8988T (cell line): ENCODE data around the gene RARA.

Experiments used
- DNase-seq: peaks from one replicate; pipeline ENCODE4 v3.0.0; 2011

RARA gene

DNA sequence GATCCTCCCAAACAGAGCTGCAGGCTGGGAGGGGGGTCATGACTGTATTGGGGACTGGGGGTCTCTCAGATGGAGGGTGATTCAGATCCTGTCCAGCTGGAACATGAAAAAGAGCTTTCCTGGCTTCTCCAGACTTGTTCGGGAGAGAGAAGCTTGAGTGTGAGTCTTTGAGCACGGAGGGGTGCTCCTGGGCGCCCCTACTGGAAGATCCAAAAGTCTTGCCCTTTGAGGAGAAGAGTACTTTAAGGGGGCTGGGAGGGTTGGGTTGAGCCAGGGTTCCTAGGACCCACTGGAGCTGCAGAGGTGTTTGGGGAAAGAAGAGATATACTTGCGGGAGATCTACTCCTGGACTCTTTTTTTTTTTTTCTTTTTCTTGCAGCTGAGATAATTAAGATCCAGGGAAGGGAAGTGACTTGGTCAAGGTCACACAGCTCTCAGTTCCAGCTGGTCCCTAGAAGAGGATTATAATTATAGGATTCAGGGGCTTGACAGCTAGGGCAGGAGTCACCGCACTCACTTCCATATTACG is 8.4 kb downstream of the RARA start:
- DNase-seq = no peak

DNA sequence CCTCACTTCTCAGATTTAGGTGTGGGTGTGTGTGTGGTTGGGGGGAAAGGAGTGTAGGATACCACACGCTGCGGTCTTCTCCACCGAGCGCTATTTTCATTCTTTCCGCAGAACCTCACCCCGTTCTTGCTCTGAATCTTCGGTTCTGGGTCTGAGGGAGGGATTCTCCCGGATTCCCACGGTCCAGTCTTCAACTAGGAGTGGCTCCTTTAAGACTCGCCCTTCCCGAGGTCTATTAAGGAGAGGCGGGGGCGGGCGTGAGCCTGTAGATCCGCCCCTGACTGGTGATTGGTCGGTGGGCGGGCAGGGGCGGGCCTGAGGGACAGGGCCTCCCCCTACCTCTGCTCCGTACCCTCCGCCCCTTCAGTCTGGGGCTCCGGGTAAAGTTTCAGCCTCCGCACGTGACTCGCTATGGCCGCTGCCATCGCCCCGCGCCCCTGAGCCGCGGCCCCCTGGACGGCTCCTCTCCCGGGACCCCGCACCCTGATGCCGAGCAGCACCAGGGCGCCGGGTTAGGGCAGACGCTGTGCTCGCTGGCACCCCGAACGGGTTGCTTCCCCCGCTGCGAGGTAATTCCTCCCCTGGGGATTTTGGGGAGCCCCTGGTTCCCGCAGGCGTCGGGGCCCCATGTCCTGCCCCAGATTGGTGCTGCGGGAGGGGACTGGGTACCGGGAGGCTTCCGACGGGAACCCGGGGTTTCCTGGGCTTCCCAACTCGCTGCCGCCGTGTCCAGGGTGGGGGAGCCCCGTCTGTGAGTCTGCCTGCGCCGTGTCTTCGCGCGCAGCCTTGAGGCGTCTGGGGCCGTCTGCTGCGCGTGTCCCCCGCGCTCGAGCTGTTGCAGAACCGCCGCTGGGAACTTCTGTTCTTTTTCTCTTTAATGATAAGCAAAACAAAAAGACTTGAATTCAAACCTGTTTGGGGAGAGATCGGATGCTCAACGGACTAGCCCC is 9.2 kb downstream of the RARA start:
- DNase-seq = peak; percentile 95

DNA sequence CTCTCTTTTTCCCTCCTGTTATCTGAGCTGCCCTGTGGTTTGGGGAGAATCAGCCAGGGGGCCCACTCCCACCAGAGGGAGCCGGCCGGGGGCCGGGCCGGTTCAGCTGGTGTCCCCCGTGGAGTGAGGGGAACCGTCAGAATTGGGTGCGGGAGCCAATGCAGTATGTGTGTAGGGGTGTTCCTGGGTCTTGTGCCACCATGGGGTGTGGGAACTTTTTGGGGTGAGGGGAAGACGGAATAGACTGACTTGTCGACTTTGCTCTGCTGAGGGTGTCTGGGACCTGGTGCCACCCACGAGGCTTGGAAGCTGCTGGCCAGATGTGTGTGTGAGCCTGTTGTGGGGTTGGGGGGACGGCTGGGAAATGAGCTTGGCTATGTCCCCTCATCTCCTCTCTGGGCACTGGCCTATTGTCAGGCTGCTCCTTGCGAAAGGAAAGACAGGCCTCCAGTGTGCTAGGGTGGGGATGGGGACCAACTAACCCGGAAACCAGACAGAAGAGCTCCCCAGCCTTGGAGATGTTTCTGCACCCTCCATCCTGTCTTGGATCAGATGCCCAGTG is 9.9 kb downstream of the RARA start:
- no peak for DNase-seq

DNA sequence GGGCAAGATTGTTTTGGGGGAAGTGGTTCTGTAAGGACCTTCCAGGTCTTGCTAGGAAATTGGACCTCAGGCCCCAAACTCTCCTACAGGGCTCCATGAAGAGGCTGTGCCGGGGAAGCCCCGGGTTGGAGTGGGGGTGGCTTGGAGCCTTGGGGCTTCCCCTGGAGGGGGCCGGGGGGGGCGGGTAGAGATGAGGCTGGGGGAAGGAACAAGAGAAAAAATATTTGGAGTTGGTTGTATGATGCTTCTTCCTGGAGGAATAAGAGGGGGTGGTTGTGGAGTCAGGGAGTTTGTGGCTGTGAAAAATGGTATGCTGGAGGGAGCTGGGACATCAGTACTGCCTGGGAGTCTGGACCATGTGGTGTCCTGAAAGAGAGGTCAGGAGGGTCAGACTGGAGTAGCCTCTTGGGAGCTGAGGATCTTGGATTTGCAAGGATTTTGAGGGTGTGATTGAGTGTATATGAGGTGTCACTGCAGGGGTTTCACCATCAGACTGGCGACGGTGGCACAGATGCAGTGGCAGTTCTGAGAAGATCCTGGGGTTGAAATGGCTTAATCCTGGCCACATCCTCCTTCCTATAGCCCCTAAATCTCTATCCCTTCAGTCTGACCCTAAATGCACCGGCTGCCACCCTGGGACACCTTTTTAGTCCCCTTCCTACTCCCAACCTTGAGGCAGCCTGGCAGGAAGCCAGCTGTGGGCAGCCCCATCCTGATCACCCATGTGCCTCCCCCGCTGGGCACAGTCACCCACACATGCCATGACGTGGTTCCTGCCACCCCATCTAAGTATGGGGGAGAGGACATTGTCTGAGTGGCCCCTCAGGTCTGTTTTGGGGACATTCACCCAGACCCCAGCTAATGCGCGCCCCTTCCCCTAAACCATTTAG is 10.9 kb downstream of the RARA start:
- no peak for DNase-seq

DNA sequence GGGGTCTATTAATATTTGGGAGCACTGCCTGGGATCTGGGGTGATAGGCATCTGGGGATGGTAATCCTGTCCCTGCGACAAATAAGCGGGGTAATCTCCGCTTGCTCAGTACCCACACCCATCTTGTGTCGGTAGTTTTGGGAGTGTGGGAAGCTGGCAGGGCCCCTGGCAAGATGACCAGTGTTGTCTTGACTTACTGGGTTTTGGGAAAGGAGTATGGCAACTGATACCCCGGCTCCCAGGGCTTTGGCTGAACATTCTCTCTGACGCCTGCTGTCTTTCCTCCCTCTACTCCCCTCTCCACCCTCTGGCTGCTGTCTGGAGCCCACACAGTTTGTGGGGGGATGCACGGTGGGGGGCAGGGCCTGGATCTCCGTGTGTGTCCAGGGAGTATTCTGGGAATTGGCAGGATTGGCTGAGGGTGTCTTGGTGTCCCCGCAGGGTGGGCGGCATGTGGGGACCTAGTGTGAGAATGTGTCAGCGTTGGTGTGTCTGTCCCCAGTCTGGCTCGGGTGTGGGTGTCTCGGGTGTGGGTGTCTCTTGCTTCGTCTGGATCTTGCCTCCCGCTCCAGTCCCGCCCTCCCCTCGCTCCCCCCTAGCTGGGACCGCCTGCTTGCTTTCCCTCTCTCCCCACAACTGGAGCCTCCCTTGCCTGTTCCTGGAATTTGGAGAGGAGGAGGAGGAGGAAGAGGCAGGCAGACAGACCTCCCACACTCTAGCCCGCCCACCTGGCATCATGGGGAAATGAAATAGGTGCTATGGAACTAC is 12.0 kb downstream of the RARA start:
- DNase-seq = no peak

DNA sequence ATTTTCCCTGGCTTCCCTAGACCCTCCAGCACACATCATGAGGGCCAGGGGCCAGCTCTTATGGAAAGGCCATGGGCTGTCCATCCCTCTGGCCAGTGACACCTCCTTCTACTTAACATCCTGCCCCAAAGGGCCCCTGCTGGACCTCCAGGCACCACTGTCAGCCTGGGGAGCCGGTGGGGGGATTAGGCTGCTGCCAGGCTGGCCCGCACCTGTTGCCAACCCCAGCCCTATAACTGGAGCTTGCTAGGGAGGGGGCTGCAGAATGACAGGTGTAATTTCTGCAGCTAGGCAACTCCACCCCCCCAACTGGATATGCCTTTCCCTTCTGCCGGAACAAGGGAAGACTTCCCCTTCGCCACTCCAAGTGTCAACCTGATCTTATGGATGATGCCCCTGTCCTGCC is 12.5 kb downstream of the RARA start:
- no peak for DNase-seq

DNA sequence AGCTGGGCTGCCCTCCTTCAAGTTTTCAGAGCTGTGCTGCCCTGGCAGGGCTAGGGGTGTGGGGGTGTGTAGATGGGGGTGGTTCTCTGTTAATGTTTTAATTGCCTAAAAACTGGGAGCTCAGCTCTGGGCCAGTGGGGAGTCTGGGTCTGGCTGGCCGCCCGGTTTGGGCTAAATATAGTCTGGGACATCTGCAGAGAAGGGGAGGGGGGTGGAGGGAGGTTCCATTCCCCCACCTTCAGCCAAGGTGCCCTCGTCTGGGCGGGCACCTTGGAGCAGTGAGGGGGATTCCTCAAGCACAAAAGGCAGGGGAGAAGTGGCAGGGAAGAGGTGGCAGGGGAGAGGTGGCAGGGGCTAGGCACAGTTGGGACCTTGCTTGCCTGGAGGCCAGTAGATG is 13.0 kb downstream of the RARA start:
- DNase-seq = no peak

DNA sequence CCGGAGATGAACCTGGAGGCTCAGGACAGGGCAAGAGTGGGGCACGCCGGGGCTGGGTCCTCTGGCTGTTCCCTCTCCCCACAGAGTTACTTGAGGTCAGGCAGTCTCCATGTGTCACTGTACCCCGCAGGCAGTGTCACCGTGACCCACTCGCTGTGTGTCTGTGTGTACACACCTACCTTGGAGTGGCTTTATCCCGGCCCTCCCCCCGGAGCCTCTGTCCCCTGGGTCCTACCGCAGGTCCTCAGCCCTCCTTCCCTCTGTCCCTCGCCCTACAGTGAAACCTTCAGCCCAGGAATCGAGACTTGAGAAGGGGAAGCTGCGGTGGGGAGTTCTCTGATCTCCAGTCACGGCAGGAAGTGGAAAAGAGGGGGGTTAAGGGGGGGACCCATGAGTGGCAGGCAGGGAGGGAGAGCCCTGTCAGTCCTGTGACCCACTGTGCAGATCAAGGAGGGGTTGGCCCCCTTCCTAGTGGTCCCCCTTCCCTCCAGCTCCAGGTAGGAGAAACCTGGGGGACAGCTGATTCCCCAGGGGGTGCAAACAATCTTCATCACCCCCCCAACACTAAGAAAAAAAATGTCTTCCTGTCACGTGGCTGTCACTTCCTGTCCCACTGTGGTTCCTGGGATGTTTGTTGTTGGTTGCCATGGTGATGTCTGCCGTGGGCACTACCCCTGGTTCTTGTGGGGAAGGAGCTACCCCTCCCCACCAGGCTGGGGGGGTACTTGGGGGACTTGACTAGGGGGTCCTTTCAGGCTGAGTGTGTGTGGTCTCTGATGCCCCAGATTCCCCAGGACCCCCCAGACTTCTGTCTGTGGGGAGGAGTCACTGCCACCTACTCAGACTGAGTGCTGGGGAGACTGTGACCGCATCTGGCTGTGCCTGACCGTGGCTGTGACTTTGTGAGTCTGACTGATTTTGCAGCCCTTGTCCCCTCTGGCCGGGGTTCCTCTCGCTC is 13.7 kb downstream of the RARA start:
- no peak for DNase-seq

DNA sequence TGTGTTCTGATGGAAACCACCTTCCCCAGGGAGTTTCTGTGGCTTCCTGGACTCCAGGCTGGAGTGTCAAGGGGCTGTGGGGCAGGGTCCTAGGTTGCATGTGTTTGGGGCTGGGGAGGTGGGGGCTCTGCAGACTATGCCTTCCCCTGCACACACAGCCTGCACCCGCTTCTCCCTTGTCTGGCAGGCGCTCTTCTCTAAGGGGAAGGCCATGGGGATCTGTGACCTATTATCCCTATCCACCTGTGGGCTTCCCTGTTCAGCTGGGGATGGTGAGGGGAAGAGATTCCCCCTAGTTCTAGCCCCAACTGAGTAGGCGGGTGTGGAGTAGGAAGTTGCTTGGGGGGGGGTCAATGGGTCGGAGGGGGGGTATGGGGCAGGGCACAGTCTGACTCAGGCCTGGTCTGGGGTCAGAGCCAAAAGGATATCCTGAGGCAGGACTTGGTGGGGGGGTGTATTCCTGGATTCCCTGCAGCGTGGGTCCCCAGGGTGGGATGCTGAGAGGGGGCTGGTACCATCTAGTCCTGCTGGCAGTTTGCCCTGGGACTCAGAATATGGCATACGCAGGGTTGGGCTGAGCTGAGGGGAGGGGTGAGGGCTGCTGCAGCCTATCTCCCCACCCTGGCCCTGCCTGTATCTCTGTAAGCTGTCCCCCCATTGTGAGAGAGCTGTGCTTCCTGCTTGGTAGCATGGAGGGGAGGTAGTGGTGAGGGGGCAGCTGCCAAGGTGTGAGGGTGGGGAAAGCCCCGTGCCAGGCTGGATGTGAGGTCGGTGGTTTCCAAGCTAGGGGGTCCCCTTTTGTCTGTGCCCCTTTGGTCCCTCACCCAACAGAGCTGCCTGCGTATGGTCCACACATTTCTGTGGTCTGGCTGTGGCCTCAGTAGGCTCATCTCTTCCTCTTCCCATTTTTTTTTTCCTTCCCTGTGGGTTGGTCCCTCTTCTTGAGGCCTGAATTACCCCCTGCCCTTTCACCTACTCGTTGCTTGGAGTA is 14.7 kb downstream of the RARA start:
- no peak for DNase-seq

DNA sequence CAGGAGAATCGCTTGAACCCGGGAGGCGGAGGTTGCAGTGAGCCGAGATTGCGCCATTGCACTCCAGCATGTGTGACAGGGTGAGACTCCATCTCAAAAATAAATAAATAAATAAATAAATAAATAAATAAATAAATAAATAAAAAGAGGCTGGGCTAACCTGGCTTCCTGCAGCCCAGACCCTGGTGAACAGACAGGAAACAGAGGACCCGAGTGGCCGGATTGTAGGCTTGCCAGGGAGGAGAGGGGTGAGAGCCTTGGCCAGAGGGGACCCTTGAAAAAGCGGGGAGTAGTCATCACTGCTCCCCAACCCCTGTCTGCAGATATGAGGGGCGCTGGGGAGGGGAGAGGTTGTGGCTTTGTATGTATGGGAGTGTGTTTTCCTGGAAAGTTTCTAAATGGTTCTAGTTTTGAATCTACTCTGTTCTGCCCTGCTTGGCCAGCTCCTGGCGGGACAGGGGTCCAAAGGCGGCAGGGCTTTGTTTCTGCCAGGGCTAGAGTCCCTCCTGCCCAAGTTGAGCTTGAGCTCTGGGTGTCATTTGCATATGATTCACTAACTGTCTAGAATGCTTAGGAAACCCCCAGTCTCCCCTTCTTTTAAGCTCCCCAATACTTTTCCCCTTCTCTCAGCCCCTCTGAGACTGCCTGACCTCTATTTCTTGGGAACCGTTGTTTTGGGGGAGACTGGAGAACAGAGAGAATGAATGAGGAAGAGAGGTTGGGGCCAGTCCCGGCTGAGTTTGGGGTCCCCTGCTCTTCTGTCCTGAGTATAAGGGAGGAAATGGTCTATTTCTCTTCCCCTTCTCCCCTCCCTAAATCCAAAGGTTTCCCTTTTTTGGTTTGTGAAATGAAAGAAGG is 16.4 kb downstream of the RARA start:
- DNase-seq = no peak

DNA sequence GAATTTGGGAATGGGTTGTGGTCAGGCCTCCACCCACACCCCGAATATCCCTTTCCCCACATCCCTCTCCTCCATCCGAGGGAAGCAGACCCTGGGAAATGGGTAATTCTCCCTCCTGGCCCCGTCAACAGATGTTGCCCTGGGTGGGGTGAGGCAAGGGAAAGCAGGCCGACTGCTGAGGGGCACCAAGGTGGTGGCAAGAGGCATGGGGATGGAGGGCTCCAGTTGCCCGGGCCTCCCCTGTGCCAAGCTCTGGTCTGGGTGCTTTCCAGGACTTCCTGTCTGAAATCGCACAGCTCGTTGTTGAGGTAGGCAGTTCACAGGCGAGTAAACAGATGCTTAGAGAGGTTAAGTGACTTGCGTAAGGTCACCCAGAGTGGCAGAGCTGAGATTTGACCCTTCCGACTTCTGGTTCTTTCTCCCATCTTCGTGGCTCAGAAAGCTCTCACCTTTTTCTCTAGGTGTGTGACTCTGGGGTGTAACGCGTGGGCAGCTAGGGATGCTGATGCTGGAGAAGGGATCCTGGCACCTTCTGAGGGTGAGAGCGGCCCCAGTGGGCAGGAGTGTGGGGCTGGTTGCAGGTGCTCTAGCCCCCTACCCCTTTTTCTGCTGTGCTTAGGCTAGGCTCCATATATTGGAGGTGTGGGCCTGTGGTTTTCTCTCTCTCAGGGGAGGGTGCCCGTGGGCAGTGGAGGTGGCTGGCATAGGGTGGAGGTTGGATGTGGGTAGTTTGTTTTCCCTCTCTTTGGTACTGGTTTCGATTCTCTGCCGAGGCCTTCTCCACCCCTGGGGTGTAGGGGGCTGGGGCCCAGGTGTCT is 17.2 kb downstream of the RARA start:
- DNase-seq = no peak

DNA sequence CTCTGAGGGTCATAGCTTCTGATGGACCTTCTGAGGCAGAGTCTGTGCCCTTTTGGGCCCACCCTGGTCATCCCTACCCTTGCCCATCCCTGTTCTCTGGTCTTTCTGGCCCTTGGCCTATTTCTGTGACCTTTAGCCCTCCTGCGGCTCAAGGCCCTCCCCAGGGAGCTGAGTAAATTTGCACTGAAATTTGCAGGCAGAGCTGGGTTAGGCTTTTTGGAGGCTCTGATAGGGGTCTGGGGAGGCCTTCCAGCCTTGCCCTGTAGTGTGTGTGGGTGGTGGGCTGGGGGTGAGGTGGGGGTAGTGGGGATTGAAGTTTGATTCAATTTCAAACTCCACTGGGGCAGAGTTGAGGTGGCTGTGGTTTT is 17.8 kb downstream of the RARA start:
- no peak for DNase-seq

DNA sequence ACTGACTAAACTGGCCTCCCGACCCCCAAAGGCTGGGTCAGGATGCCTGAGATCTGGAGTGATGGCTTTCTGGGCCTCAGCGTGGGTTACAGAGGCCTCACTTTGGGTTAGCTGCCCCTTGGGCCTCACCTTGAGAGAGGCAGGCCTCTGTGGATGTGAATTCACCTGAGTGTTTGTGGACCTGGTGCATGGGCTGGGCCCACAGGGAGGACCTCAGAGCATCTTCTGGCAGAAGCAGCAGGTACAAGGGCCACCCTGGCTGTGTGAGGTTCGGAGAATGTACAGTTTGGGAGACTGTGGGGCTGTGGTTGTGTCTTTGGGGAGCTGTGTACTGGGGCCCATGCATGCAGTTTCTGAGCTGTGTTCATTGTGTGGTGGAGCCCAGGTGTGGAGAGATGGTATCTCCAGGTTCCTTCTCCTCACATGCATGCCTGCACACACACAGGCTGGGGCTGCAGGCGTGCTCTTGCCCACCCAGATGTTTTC is 18.3 kb downstream of the RARA start:
- DNase-seq = no peak

DNA sequence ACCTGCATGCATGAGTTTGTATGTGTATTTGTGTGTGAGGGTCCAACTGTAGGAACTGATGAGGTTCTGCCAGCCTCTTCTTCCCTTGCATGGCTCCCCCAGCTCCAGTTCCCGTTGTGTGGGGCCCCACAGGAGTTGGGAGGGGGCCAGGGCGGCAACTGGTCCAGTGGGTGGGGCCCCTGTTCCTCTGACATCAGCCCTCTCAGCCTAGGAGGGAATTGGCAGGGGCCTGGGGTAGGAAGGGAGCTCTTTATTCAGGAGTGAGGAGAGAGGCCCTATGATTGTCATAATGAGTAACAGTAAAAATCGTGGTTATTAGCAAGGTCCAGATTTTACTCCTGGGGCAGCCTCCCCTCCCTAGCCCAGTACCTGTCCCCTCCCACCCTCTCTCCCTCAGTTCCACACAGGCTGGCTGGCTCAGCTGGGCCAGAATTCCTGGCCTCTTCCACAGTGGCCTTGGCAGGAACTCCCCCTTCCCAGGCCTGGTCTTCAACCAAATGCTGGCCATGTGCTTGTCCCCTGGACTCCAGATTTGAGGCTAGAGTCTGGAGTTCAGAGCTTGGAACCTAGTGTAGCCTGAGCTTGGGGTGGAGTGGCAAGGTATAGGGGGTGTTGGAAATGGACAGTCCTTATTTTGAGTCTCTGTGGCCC is 18.9 kb downstream of the RARA start:
- DNase-seq = no peak

DNA sequence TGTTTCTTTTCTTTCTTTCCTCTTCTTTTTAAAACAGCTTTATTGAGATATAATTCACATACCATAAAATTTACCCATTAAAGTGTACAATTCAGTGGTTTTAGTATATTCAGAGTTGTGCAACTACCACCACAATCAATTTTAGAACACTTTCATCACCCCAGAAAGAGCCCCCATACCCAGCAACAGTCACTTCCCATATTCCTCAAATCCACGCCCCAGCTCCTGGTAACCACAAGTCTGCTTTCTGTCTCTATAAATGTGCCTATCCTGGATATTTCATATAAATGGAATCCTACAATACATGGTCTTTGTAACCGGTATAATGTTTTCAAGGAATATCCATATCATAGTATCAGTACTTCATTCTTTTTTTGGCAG is 19.4 kb downstream of the RARA start:
- no peak for DNase-seq

DNA sequence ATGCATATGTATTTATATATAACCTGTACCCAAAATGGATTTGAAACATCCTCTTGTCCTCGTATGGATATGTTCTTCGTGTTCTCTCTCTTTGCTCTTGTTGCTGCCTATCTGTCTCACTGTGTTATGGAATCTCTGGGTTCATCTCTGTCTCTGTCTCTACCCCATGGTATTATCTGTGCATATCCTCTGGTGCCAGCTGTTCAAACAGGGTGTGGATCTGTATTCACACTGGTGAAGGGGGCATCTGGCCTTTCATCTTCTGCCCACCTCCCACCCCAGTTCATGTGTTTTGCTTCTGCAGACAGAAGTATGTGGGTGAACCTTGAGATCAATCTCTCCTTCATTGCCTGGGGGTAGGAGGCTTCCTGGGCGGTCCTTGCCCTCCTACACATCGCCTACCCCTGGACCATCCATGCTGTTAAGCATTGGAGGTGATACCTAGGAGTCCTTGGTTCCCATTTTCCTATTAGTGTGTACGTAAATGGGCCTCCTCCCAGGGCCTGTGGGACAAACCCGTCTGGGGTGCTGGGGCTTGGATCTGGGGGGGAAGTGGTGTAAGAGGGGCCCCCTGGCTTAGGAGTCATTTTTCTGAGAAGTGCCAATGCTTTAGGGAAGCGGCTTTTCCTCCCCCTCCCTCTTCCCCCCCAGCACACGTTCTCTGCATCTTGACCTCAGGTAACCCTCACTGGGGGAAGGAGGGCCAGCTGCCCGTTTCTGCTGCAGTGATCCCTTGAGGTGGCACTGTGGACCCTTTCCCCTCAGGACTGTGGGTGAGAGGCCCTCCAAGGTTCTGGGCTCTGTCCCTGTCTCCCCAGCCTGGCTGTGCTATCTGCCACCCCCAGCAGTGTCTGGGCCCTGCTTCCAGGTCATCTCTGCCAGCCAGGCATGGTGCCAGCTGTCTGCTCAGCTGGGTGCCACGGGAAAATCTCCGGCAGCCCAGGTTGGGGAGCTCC is 21.1 kb downstream of the RARA start:
- no peak for DNase-seq
